ENCODE results near the gene GGCX.
"Not testable (repeated sequence)": the region's sequence is repeated elsewhere in the genome, so short reads cannot be mapped to it uniquely, and the experiment has no call there.

The GGCX gene

DNA sequence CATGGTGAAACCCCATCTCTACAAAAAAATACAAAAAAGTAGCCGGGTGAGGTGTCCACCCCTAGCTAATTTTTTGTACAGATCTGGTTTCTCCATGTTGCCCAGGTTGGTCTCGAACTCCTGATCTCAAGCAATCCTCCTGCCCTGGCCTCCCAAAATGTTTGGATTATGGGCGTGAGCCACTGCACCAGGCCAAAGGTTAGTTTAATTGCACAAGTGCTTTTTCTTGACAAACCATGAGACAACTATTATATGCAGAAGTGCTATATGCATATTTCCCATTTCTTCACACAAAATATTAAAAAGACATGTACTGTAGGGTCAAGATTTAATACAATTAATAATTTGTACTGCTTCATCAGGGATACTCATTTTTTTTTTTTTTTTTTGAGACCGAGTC is 5.0 kb upstream of the GGCX start:
- DNase-seq = no peak

DNA sequence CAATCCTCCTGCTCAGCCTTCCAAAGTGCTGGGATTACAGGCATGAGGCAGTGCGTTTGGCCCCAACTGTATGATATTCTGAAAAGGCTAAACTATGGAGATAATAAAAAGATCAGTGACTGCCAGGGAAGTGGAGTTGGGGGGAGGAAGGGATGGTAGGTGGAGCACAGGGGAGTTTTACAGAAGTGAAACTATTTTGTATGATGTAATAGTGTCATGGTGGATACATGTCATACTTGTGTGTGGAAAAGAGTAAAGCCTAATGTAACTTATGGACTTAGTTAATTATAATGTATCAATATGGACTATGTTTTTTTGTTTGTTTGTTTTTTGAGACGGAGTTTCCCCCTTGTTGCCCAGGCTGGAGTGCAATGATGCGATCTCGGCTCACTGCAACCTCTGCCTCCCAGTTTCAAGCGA is 2.9 kb upstream of the GGCX start:
- no peak for DNase-seq

DNA sequence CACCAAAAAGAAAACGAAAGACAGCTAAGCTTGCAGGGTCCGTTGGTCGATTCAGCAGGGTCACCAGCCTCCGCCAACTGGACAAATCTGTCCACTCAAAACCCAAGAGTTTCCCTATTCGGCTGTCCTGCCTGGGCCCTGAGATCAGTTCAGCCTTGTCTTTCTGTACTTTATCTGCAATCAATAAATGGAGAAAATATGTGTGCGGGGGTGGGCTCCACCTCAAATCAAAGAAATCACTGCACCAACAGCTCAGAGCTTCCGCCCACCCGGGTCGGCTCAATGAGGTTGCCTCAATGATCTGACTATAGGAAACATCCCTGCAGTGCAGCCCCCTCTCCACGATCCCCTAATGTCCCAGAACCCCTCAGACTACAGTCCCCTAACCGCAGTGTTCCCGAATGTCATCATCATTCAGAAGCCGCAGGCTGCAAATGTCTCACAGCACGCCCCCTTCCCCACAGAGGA is 447 bp downstream of the GGCX start:
- DNase-seq = no peak

DNA sequence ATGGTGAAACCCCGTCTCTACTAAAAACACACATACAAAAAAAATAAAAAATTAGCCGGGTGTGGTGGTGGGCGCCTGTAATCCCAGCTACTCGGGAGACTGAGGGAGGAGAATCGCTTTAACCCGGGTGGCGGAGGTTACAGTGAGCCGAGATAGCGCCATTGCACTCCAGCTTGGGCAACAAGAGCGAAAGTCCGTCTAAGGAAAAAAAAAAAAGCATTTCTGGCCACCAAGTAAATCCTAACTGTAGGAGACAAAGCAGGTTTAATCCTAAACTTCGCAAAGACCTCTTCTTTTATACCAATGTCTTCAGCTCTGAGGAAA is 928 bp downstream of the GGCX start:
- not testable (repeated sequence) for DNase-seq

DNA sequence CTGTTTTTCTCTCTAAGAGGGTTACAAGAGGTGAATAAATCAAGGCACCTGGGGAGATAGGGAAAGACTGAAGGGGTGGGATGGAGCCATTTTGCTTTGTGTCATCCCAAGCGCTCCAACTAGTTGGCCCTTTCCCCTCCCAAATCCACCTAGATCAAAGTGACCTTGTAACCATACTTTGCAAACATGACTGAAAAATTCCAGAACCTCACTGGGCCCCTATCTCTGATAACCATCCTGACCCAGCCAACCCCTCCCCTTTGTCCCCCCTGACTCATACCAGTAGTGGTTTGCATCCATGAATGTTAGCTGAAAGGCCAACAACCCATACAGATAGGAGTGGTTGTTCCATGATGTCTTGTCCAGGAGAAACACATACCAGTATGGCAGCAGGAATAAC is 3.1 kb downstream of the GGCX start:
- no peak for DNase-seq

DNA sequence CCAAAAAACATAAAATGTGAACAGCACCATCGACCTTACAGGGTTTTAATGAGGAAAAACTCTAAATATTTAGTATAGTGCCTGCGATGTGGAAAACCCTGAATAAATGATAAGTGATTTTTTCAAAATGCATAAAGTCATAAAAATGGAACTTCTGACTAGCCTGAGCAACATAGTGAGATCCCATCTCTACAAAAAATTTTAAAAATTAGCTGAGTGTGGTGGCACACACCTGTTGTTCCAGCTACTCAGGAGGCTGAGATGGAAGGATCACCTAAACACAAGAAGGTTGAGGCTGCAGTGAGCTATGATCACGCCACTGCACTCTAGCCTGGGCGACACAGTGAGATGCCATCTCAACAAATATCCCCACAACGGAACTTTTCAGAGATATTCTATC is 4.2 kb downstream of the GGCX start:
- no peak for DNase-seq

DNA sequence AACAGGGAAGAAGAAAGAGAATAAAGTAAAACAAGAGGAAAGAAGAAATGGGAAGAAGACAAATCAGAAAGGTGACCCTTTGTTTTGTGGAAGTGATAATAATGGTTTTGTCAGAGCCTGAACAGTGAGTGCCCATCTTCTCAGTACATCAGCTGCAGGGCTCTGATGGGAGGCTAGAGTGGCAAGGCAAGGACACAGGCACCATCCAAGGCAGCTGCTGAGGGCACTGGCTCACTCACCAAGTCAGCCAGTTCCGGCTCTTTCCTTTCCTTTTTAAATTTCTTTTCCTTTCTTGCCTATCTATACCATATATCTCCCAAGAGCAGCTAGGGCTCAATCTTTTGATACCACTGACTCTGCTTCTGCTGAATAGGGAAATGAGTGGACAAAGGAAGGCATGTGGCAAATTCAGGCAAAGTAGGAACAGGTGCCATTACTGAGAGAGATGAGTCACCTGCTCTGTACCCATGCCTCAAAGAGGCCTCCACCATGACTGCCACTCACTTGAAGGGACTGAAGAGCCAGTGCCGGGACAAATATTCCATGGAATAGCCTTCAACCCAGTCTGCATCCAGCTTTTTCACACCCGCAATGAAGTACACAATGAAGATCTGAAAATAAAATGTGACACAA is 6.2 kb downstream of the GGCX start:
- no peak for DNase-seq

DNA sequence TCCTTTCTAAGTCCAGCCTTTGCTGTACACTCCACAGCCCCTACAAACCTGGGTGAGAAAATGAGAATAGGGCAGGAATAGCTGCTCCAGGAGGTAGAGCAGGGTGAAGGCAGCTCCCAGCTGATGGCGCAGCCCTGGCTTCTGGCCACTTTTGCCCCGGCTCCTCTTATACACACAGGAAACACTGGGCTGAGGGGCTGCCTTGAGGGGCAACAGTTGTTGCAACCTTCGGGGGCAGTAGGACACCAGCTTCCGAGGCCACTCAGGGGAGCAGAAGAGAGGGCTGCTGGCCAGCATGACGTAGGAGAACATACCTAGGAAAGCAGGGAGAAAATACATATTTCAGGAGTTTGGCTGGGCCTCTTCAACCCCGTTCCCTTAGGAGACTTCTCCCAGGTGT is 8.1 kb downstream of the GGCX start:
- DNase-seq = no peak

DNA sequence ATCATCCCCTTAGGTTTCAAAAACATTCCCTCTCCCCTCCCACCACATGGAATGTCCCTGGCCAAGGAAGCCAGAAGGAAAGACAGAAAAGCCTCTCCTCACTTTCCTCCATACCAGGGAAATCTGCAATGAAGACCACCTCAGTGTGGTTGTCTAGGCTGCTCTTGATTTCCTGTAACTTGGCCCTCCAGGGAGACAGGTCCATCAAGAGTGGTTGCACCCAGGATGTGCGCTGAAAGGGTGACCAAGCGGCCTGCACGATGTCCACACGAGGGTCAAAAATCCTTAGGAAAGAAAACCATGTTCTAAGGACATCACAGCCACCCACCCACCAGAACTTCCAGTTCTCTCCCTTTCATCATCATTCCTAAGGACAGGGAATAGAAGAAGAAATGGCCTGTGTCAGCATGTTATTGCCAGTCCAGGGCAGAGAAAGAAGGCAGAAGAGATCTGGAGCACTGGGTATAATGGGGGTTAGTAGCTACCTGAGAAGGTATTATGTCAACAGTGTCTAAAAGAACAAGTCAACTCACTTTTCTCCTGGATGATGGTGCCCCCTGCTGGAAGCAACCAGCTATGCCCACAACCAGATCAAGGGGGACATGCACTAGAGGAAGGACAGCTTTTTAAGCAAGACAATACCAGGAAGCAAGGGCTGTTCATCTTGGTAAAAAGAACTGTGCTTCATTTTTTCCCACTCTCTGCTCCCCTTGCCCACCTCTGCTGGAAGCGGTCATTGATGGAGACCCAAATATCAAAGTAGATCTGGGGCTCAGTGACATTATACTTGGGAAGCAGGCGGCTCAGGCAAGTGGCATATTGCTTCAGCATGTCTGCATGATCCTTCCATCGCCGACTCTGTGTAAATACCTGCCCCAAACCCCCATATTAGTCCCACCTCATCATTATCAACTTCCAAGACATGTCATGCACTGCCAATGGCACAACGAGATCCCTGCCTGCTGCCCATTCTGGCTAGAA is 9.3 kb downstream of the GGCX start:
- DNase-seq = peak in 13 of 14 donors; percentile 2 to 78 (median 60)

DNA sequence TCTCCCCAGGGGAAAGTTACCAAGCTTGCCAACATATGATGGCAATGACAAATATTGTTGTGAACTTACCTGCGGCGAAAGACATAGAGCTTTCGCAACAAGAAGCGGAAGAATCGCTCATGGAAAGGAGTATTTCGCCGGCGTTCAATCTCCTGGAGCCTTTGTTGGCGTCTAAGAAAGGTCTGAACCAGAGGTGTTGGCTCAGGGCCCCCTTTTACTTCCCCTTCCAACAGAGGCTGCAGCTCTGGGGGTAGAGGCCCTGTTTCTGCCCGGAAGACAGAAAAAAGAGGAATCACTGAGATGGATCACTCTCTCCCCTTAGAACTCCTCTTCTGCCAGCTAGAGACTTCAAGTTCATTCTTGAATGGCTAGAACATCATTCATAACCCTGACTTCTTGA is 10.8 kb downstream of the GGCX start:
- peak in 2 of 14 donors; percentile 18 to 28 for DNase-seq

DNA sequence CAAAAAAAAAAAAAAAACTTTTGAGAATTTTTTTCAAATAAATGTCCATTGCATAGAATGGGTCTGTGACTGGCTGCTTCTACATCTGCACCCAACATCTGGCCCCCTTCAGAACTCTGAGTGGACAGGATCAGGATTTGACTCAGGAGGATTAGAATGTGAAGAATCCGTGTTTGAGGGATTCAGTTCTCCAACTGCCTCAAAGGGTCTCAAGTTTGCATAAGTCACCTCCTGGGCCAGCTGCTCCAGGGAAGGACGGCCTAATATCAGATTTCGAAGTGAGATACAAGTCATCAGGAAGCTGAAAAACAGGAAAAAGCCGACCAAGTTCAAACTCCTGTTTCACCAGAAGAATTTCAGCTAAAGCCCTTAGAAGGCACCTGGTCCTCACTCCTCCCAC is 11.5 kb downstream of the GGCX start:
- DNase-seq = no peak

DNA sequence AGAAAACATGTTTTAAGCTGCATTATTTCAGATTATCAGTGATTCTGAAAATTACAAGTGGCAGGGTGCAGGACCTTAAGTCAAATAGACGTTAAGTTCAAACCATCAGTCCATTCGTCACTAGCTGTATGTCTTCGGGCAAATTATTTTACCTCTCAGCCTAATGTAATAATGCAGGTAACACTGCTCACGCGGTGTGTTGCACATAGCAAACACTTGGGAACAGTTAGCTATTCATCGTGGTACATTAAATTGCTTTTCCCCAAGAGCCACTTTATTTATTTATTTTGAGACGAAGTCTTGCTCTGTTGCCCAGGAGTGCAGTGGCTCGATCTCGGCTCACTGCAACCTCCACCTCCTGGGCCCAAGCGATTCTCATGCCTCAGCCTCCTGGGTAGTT is 12.2 kb downstream of the GGCX start:
- DNase-seq = no peak

DNA sequence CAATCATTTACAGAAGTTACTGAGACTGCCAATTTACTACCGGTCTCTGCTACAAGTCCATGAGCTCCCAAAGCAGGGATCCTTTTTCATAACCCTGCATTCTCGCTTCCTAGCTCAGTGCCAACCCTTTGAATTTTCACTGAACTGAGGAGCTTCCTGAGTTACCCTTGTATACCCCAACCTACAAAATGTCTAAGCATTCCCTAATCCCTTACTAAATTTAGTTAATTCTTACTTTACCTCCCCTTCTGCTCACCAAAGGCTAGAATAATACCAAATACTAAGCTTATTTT is 12.7 kb downstream of the GGCX start:
- no peak for DNase-seq

DNA sequence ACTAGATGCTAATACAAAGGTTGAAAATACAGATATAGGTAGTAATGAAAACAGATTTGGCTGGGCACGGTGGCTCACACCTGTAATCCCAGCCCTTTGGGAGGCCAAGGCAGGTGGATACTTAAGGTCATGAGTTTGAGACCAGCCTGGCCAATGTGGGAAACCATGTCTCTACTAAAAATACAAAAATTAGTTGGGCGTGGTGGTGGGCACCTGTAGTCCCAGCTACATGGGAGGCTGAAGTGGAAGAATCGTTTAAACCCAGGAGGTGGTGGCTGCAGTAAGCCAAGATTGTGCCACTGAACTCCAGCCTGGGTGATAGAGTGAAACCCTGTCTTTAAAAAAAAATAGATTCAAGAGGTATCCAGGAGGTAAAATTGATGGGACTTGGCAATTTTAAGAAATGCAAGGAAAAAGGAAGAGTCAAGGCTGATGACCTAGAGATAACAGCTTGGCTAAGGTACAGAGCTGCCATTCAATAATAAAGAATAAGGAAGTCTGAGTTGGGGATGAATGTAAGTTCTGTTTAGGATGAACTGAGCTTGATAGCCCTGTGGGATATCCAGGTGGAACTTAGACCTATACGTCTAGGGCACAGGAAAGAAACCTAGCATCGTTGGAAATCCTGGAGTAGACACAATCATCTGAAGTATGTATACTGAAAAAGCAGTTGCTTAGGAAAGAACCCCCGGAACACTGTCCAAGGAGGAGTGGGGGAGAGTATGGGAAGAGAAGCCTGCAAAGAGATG is 13.3 kb downstream of the GGCX start:
- no peak for DNase-seq

DNA sequence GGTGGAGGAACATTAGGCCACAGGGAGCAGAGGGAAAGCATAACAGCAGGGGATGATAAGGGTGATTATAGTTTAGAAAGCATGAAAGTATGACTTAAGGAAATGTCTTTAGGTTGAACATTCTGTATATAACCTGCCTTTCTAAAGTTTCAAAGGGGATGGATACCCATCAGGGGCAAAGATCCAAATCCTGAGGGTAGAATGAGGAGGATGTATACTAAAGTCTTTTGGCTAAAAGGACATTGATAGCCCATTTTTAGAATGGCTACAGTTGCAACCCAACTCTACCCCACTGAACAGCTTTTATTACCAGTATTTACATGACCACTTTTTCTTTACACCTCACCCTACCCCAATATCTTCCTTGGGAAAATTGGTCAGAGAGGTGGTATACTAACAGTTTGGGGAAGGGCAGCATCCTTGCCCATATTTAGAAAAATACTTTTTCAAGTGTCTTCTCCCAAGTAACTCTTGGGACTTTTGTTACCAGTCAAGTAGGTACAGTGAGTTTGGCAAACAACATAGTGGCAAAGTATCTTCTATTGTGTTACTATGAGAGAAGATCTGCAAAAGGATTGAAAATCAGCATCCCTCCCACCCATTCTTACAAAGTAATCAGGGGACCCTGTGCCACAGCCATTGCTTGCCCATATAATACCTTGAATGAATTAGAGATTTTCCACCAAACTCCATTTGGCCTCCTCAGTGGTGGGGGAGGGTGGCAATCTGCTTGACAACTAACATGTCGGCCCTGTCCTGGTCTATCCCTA is 14.0 kb downstream of the GGCX start:
- DNase-seq = no peak

DNA sequence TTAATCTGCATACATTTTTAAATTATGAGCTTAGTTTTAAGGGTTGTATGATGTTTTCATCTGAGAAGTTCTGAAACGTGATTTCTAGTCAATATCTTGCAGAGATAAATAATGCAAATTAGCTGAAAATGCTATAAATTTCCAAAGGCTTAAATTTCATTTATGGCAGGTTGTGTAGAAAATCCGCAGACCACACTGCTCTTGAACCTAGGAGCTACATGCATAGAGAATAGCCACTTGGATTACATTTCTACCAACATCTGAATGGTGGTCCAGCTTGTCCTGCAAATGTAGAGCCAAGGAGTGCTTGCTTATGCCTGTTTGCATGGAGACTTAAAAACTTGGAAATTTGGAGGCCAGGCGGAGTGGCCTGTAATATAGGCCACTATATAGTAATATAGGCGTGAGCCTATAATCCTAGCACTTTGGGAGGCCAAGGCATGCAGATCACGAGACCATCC is 15.5 kb downstream of the GGCX start:
- DNase-seq = no peak

DNA sequence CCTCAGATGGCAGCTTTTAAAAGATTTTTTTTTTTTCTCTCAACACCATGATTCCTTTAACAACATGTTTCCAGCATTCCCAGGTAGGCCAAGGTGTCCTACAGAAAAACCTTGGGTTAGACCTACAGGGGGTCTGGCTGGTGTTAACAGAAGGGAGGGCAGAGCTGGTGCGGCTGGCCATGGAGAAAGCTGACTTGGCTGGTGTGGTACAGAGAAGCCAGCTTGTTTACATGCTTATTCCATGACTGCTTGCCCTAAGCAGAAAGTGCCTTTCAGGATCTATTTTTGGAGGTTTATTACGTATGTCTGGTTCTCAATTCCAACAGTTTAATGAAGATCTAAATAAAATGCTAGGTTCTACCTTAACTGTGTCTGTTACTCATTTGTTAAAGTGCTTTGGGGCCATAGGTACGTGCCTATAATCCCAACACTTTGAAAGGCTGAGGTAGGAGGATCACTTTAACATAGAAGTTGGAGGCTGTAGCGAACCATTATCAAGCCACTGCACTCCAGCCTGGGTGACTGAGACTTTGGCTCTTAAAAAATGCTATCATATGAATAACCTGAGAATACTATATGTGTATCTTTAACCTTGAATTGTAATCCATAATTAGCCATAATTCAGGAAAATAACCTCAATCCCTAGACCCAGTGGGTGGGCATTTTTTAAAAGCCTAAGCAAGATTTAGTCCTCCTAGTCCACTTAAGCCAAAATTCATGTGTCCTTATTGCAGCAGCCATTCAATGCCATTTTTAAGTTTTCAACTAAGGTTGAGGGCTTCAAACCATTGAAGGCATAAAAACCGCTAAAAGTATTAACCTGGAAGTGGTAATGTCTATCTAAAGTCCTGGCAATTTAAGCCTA is 16.1 kb downstream of the GGCX start:
- DNase-seq = not testable (repeated sequence)

DNA sequence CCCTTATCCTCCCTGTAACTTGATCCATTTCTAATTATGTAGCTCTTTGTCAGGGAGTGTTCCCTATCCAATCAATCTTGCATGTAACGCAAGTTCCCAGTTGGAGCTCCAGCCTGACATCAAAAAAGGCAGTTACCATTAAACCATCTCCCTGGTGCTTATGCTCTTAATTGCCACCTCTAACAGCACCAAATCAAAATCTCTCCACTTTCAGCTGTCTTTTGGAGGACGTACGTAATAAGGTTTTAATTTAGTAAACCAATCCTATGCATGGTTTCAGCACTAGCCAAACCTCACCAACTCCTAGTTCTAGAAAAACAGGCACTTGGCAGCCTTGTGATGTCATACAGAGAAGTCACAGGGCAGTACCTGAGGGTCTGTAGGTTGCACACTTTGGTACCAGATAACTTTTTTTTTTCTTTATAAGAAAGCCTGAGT is 17.0 kb downstream of the GGCX start:
- DNase-seq = not testable (repeated sequence)

DNA sequence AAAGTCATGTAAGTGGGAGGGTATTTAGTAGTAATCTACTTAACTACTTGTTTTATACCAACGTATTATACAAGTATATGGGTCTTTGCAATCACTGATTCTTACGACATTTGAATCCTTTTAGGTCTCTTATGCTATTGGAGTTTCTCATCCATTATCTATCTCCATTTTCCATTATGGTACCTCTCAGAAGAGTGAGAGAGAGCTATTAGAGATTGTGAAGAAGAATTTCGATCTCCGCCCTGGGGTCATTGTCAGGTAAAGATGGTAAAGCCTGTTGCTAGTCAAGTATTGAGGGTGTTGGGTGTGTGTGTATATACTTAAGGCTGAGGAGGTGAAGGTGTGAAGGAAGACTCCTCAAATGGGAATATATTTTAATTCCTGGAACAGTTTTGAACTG is 18.5 kb downstream of the GGCX start:
- DNase-seq = no peak

DNA sequence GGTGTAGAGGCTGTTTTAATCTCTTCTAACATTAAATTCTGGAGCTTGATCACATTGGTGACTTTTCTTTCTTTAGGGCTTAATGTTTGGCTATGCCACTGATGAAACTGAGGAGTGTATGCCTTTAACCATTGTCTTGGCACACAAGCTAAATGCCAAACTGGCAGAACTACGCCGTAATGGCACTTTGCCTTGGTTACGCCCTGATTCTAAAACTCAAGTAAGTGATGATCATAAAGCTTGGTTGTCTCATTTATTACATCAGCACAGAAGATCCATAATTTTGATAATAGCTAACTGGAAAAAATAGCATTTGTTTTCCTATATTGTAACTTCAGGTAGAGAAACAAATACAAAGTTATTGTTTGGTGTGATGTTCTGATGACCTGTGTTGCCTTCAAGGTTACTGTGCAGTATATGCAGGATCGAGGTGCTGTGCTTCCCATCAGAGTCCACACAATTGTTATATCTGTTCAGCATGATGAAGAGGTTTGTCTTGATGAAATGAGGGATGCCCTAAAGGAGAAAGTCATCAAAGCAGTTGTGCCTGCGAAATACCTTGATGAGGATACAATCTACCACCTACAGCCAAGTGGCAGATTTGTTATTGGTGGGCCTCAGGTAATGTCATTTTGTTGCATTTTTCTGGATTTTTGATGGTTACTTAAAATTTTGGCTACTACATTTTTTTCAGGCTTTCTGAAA is 19.4 kb downstream of the GGCX start:
- DNase-seq = peak in 1 of 14 donors; percentile 13

DNA sequence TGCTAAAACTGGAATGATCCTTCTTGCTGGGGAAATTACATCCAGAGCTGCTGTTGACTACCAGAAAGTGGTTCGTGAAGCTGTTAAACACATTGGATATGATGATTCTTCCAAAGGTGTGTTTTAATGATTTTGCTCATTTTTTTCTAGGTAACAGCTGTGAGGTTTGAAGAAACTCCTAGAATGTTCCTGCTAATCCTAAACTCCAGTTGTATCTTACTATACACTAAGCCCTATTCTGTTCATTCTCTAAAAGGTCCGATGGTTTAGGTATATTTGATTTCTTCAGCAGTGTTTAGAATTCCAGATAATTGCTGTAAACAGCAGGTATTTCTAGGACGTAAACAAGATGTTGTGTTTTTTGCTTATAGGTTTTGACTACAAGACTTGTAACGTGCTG is 20.0 kb downstream of the GGCX start:
- DNase-seq = no peak
